ENCODE measurements around the gene ASNS. TPM values are rescaled to one million over a fixed set of nuclear protein-coding genes. Genes with fewer than 3 reads are reported as not detected.
"Not testable (repeated sequence)": the region's sequence is repeated elsewhere in the genome, so short reads cannot be mapped to it uniquely, and the experiment has no call there.

The ASNS gene
- polyA plus RNA-seq, 2 donors, result 28.8 to 34.0 TPM

GRCh38 chr7:97871659-97872024, 566 bp downstream of the ASNS start:
- WGBS, 2 donors, result 2 to 3% methylated on average over 21 of the region's 21 CpGs
- Histone ChIP-seq H3K4me1 (ENCODE audit: control insufficient read depth in 2 of 2, insufficient read depth in 2 of 2, low read length in 1 of 2) (no peaks in the 10 kb centered on the region), H3K27me3 (ENCODE audit: control insufficient read depth in 1 of 2, insufficient read depth in 2 of 2, low read length in 2 of 2) (no peaks in the 10 kb centered on the region), H3K4me3 (ENCODE audit: low read depth in 1 of 2, low read length in 2 of 2) (peak overlapping the region; percentile 70), H3K36me3 (ENCODE audit: control insufficient read depth in 2 of 2, insufficient read depth in 2 of 2, low read length in 1 of 2) (no peaks in the 10 kb centered on the region), H3K9me3 (ENCODE audit: control insufficient read depth in 2 of 2, insufficient read depth in 1 of 2, low read depth in 1 of 2, low read length in 1 of 2) (no peaks in the 10 kb centered on the region), H3K27ac (ENCODE audit: low read depth in 2 of 2, low read length in 1 of 2) (peak overlapping the region; percentile 76 to 94)

- Histone ChIP-seq H3K27me3 (ENCODE audit: control insufficient read depth in 1 of 2, insufficient read depth in 2 of 2, low read length in 2 of 2) (no peaks in the 10 kb centered on the region), H3K27ac (ENCODE audit: low read depth in 2 of 2, low read length in 1 of 2) (no peak overlapping the region), H3K4me1 (ENCODE audit: control insufficient read depth in 2 of 2, insufficient read depth in 2 of 2, low read length in 1 of 2) (no peaks in the 10 kb centered on the region), H3K9me3 (ENCODE audit: control insufficient read depth in 2 of 2, insufficient read depth in 1 of 2, low read depth in 1 of 2, low read length in 1 of 2) (no peaks in the 10 kb centered on the region), H3K4me3 (ENCODE audit: low read depth in 1 of 2, low read length in 2 of 2) (no peak overlapping the region), H3K36me3 (ENCODE audit: control insufficient read depth in 2 of 2, insufficient read depth in 2 of 2, low read length in 1 of 2) (no peaks in the 10 kb centered on the region)
- 88 to 93% methylated on average over 10 of the region's 10 CpGs for WGBS, 2 donors
Measured at GRCh38 chr7:97868788-97869187, 3.4 kb downstream of the ASNS start.

- Histone ChIP-seq H3K4me1 (ENCODE audit: control insufficient read depth in 2 of 2, insufficient read depth in 2 of 2, low read length in 1 of 2) (no peaks in the 10 kb centered on the region), H3K27ac (ENCODE audit: low read depth in 2 of 2, low read length in 1 of 2) (no peak overlapping the region), H3K27me3 (ENCODE audit: control insufficient read depth in 1 of 2, insufficient read depth in 2 of 2, low read length in 2 of 2) (no peaks in the 10 kb centered on the region), H3K4me3 (ENCODE audit: low read depth in 1 of 2, low read length in 2 of 2) (no peak overlapping the region), H3K9me3 (ENCODE audit: control insufficient read depth in 2 of 2, insufficient read depth in 1 of 2, low read depth in 1 of 2, low read length in 1 of 2) (no peaks in the 10 kb centered on the region), H3K36me3 (ENCODE audit: control insufficient read depth in 2 of 2, insufficient read depth in 2 of 2, low read length in 1 of 2) (peaks cover 0 to 1% of the 10 kb centered on the region in 2 donors)
Measured at GRCh38 chr7:97868314-97868713, 3.9 kb downstream of the ASNS start.

- WGBS, 2 donors, result 69 to 84% methylated on average over 3 of the region's 3 CpGs
Measured at GRCh38 chr7:97865104-97865503, 7.1 kb downstream of the ASNS start.

GRCh38 chr7:97859606-97860204, 12.5 kb downstream of the ASNS start:
- no peaks in the 10 kb centered on the region for H3K4me1 ChIP-seq (ENCODE audit: control insufficient read depth in 2 of 2, insufficient read depth in 2 of 2, low read length in 1 of 2)
- no peaks in the 10 kb centered on the region for H3K9me3 ChIP-seq (ENCODE audit: control insufficient read depth in 2 of 2, insufficient read depth in 1 of 2, low read depth in 1 of 2, low read length in 1 of 2)
- H3K4me3 ChIP-seq (ENCODE audit: low read depth in 1 of 2, low read length in 2 of 2), result no peak overlapping the region
- WGBS, 2 donors, result 91 to 94% methylated on average over 4 of the region's 4 CpGs
- H3K27ac ChIP-seq (ENCODE audit: low read depth in 2 of 2, low read length in 1 of 2), result no peak overlapping the region
- H3K36me3 ChIP-seq (ENCODE audit: control insufficient read depth in 2 of 2, insufficient read depth in 2 of 2, low read length in 1 of 2), result peaks cover 2 to 7% of the 10 kb centered on the region in 2 donors
- no peaks in the 10 kb centered on the region for H3K27me3 ChIP-seq (ENCODE audit: control insufficient read depth in 1 of 2, insufficient read depth in 2 of 2, low read length in 2 of 2)

More at GRCh38 chr7:97865104-97865503, 7.1 kb downstream of the ASNS start:
- peaks cover 0 to 4% of the 10 kb centered on the region in 2 donors for H3K36me3 ChIP-seq (ENCODE audit: control insufficient read depth in 2 of 2, insufficient read depth in 2 of 2, low read length in 1 of 2)
- no peaks in the 10 kb centered on the region for H3K4me1 ChIP-seq (ENCODE audit: control insufficient read depth in 2 of 2, insufficient read depth in 2 of 2, low read length in 1 of 2)
- H3K27me3 ChIP-seq (ENCODE audit: control insufficient read depth in 1 of 2, insufficient read depth in 2 of 2, low read length in 2 of 2), result no peaks in the 10 kb centered on the region
- no peaks in the 10 kb centered on the region for H3K9me3 ChIP-seq (ENCODE audit: control insufficient read depth in 2 of 2, insufficient read depth in 1 of 2, low read depth in 1 of 2, low read length in 1 of 2)
- H3K27ac ChIP-seq (ENCODE audit: low read depth in 2 of 2, low read length in 1 of 2), result no peak overlapping the region
- no peak overlapping the region for H3K4me3 ChIP-seq (ENCODE audit: low read depth in 1 of 2, low read length in 2 of 2)

- H3K36me3 ChIP-seq (ENCODE audit: control insufficient read depth in 2 of 2, insufficient read depth in 2 of 2, low read length in 1 of 2), result peaks cover 2 to 5% of the 10 kb centered on the region in 2 donors
- no peak overlapping the region for H3K27ac ChIP-seq (ENCODE audit: low read depth in 2 of 2, low read length in 1 of 2)
- no peaks in the 10 kb centered on the region for H3K27me3 ChIP-seq (ENCODE audit: control insufficient read depth in 1 of 2, insufficient read depth in 2 of 2, low read length in 2 of 2)
- no peaks in the 10 kb centered on the region for H3K4me1 ChIP-seq (ENCODE audit: control insufficient read depth in 2 of 2, insufficient read depth in 2 of 2, low read length in 1 of 2)
- 94 to 97% methylated on average over 2 of the region's 2 CpGs for WGBS, 2 donors
- no peak overlapping the region for H3K4me3 ChIP-seq (ENCODE audit: low read depth in 1 of 2, low read length in 2 of 2)
- no peaks in the 10 kb centered on the region for H3K9me3 ChIP-seq (ENCODE audit: control insufficient read depth in 2 of 2, insufficient read depth in 1 of 2, low read depth in 1 of 2, low read length in 1 of 2)
Measured at GRCh38 chr7:97858221-97858620, 14.0 kb downstream of the ASNS start.

- Histone ChIP-seq H3K36me3 (ENCODE audit: control insufficient read depth in 2 of 2, insufficient read depth in 2 of 2, low read length in 1 of 2) (peaks cover 2 to 3% of the 10 kb centered on the region in 2 donors), H3K4me3 (ENCODE audit: low read depth in 1 of 2, low read length in 2 of 2) (no peak overlapping the region), H3K27ac (ENCODE audit: low read depth in 2 of 2, low read length in 1 of 2) (no peak overlapping the region), H3K4me1 (ENCODE audit: control insufficient read depth in 2 of 2, insufficient read depth in 2 of 2, low read length in 1 of 2) (no peaks in the 10 kb centered on the region), H3K27me3 (ENCODE audit: control insufficient read depth in 1 of 2, insufficient read depth in 2 of 2, low read length in 2 of 2) (no peaks in the 10 kb centered on the region), H3K9me3 (ENCODE audit: control insufficient read depth in 2 of 2, insufficient read depth in 1 of 2, low read depth in 1 of 2, low read length in 1 of 2) (no peaks in the 10 kb centered on the region)
- WGBS, 2 donors, result 90 to 92% methylated on average over 5 of the region's 5 CpGs
Measured at GRCh38 chr7:97857544-97857943, 14.7 kb downstream of the ASNS start.

GRCh38 chr7:97851683-97852082, 20.5 kb downstream of the ASNS start:
- H3K36me3 ChIP-seq (ENCODE audit: control insufficient read depth in 2 of 2, insufficient read depth in 2 of 2, low read length in 1 of 2), result peaks cover 3% of the 10 kb centered on the region in 2 donors
- H3K9me3 ChIP-seq (ENCODE audit: control insufficient read depth in 2 of 2, insufficient read depth in 1 of 2, low read depth in 1 of 2, low read length in 1 of 2), result no peaks in the 10 kb centered on the region
- 51 to 68% methylated on average over 2 of the region's 2 CpGs for WGBS, 2 donors
- H3K4me3 ChIP-seq (ENCODE audit: low read depth in 1 of 2, low read length in 2 of 2), result no peak overlapping the region
- no peaks in the 10 kb centered on the region for H3K4me1 ChIP-seq (ENCODE audit: control insufficient read depth in 2 of 2, insufficient read depth in 2 of 2, low read length in 1 of 2)
- no peak overlapping the region for H3K27ac ChIP-seq (ENCODE audit: low read depth in 2 of 2, low read length in 1 of 2)
- H3K27me3 ChIP-seq (ENCODE audit: control insufficient read depth in 1 of 2, insufficient read depth in 2 of 2, low read length in 2 of 2), result no peaks in the 10 kb centered on the region

- H3K27ac ChIP-seq (ENCODE audit: low read depth in 2 of 2, low read length in 1 of 2); H3K27me3 ChIP-seq (ENCODE audit: control insufficient read depth in 1 of 2, insufficient read depth in 2 of 2, low read length in 2 of 2); H3K36me3 ChIP-seq (ENCODE audit: control insufficient read depth in 2 of 2, insufficient read depth in 2 of 2, low read length in 1 of 2); H3K9me3 ChIP-seq (ENCODE audit: control insufficient read depth in 2 of 2, insufficient read depth in 1 of 2, low read depth in 1 of 2, low read length in 1 of 2); H3K4me3 ChIP-seq (ENCODE audit: low read depth in 1 of 2, low read length in 2 of 2); H3K4me1 ChIP-seq (ENCODE audit: control insufficient read depth in 2 of 2, insufficient read depth in 2 of 2, low read length in 1 of 2): not testable (repeated sequence)
- whole genome bisulfite sequencing, 2 donors, result 88 to 91% methylated on average over 2 of the region's 4 CpGs
Measured at GRCh38 chr7:97850262-97851031, 21.8 kb downstream of the ASNS start.

GRCh38 chr7:97847791-97848190, 24.4 kb downstream of the ASNS start:
- no peaks in the 10 kb centered on the region for H3K27me3 ChIP-seq (ENCODE audit: control insufficient read depth in 1 of 2, insufficient read depth in 2 of 2, low read length in 2 of 2)
- no peak overlapping the region for H3K27ac ChIP-seq (ENCODE audit: low read depth in 2 of 2, low read length in 1 of 2)
- H3K4me1 ChIP-seq (ENCODE audit: control insufficient read depth in 2 of 2, insufficient read depth in 2 of 2, low read length in 1 of 2), result no peaks in the 10 kb centered on the region
- 50 to 54% methylated on average over 5 of the region's 5 CpGs for whole genome bisulfite sequencing, 2 donors
- H3K4me3 ChIP-seq (ENCODE audit: low read depth in 1 of 2, low read length in 2 of 2), result no peak overlapping the region
- H3K36me3 ChIP-seq (ENCODE audit: control insufficient read depth in 2 of 2, insufficient read depth in 2 of 2, low read length in 1 of 2), result peaks cover 0 to 3% of the 10 kb centered on the region in 2 donors
- H3K9me3 ChIP-seq (ENCODE audit: control insufficient read depth in 2 of 2, insufficient read depth in 1 of 2, low read depth in 1 of 2, low read length in 1 of 2), result no peaks in the 10 kb centered on the region
